GM18505 (cell line): Measurements from ENCODE around the gene CHST15.

Experiments
- ATAC-seq: cut with Tn5 transposase; IDR thresholded peaks from one replicate; pipeline ENCODE4 v1.9.1; 2021; ENCODE audit not compliant: unreplicated experiment
- POLR2A ChIP-seq: IDR thresholded peaks from 4 replicates; pipeline ENCODE4 v1.6.1; 2011; ENCODE audit warnings: borderline replicate concordance; ENCODE audit not compliant: insufficient read depth, insufficient read length; ENCODE audit errors: extremely low read depth

CHST15 gene

GRCh38 chr10:124128811-124129145, 35.4 kb upstream of the CHST15 start:
- TF ChIP-seq POLR2A, result no peak
- ATAC-seq, result no peak

GRCh38 chr10:124127965-124128810, 34.8 kb upstream of the CHST15 start:
- TF ChIP-seq POLR2A, result no peak
- ATAC-seq, result no peak

- ATAC-seq, result no peak
- TF ChIP-seq POLR2A, result no peak
These were observed 34.2 kb upstream of the CHST15 start for GRCh38 chr10:124127563-124127962.

GRCh38 chr10:124126983-124127385, 33.6 kb upstream of the CHST15 start:
- no peak for ATAC-seq
- TF ChIP-seq POLR2A, result no peak

- no peak for TF ChIP-seq POLR2A
- ATAC-seq, result no peak
These were observed 33.0 kb upstream of the CHST15 start for GRCh38 chr10:124126145-124126982.

GRCh38 chr10:124125305-124126116, 32.1 kb upstream of the CHST15 start:
- TF ChIP-seq POLR2A, result no peak
- ATAC-seq, result no peak

- no peak for TF ChIP-seq POLR2A
- ATAC-seq, result no peak
These were observed 31.4 kb upstream of the CHST15 start for GRCh38 chr10:124124769-124125161.

GRCh38 chr10:124124123-124124768, 30.8 kb upstream of the CHST15 start:
- ATAC-seq, result no peak
- no peak for TF ChIP-seq POLR2A

GRCh38 chr10:124123156-124123555, 29.8 kb upstream of the CHST15 start:
- no peak for ATAC-seq
- no peak for TF ChIP-seq POLR2A

- TF ChIP-seq POLR2A, result no peak
- ATAC-seq, result no peak
These were observed 28.8 kb upstream of the CHST15 start for GRCh38 chr10:124122211-124122610.

- TF ChIP-seq POLR2A, result no peak
- ATAC-seq, result no peak
These were observed 27.1 kb upstream of the CHST15 start for GRCh38 chr10:124120410-124121061.

- TF ChIP-seq POLR2A, result no peak
- ATAC-seq, result no peak
These were observed 26.5 kb upstream of the CHST15 start for GRCh38 chr10:124119946-124120345.
